KOPT-K1 (cell line): ENCODE measurements around the gene MTCL1.

Experiments used
- H3K27ac ChIP-seq: fragments of 200-600 bp; sonication (generic); 2 replicates; pipeline ENCODE4 v1.5.1; 2016; ENCODE audit warnings: antibody characterized with exemption, mild to moderate bottlenecking, low read depth, low read length; ENCODE audit not compliant: poor library complexity, severe bottlenecking
- H3K36me3 ChIP-seq: fragments of 200-600 bp; sonication (generic); 2 replicates; pipeline ENCODE4 v1.5.1; 2017; ENCODE audit warnings: antibody characterized with exemption, mild to moderate bottlenecking, low read length, moderate library complexity; ENCODE audit not compliant: insufficient read depth
- H3K9me3 ChIP-seq: fragments of 200-600 bp; sonication (generic); 2 replicates; pipeline ENCODE4 v1.5.1; 2017; ENCODE audit warnings: antibody characterized with exemption, low read length, mild to moderate bottlenecking; ENCODE audit not compliant: insufficient read depth, poor library complexity, severe bottlenecking

MTCL1 gene

GRCh38 chr18:8794156-8794933, 89.0 kb downstream of the MTCL1 start:
- no peak overlapping the region for H3K27ac ChIP-seq
- no peaks in the 10 kb centered on the region for H3K9me3 ChIP-seq
- H3K36me3 ChIP-seq, result no peaks in the 10 kb centered on the region

- no peak overlapping the region for H3K27ac ChIP-seq
- no peaks in the 10 kb centered on the region for H3K9me3 ChIP-seq
- no peaks in the 10 kb centered on the region for H3K36me3 ChIP-seq
Measured at GRCh38 chr18:8794934-8795280, 89.6 kb downstream of the MTCL1 start.

- no peaks in the 10 kb centered on the region for H3K9me3 ChIP-seq
- H3K36me3 ChIP-seq, result no peaks in the 10 kb centered on the region
- H3K27ac ChIP-seq, result no peak overlapping the region
Measured at GRCh38 chr18:8795586-8796325, 90.4 kb downstream of the MTCL1 start.

- H3K27ac ChIP-seq, result no peak overlapping the region
- H3K36me3 ChIP-seq, result no peaks in the 10 kb centered on the region
- H3K9me3 ChIP-seq, result no peaks in the 10 kb centered on the region
Measured at GRCh38 chr18:8797206-8797605, 91.8 kb downstream of the MTCL1 start.

GRCh38 chr18:8799001-8799400, 93.6 kb downstream of the MTCL1 start:
- no peaks in the 10 kb centered on the region for H3K9me3 ChIP-seq
- H3K27ac ChIP-seq, result no peak overlapping the region
- H3K36me3 ChIP-seq, result no peaks in the 10 kb centered on the region

GRCh38 chr18:8799596-8800441, 94.5 kb downstream of the MTCL1 start:
- no peaks in the 10 kb centered on the region for H3K36me3 ChIP-seq
- H3K27ac ChIP-seq, result no peak overlapping the region
- no peaks in the 10 kb centered on the region for H3K9me3 ChIP-seq

GRCh38 chr18:8800445-8800844, 95.1 kb downstream of the MTCL1 start:
- Histone ChIP-seq H3K9me3 (no peaks in the 10 kb centered on the region), H3K27ac (no peak overlapping the region), H3K36me3 (no peaks in the 10 kb centered on the region)

- Histone ChIP-seq H3K27ac (no peak overlapping the region), H3K9me3 (no peaks in the 10 kb centered on the region), H3K36me3 (no peaks in the 10 kb centered on the region)
Measured at GRCh38 chr18:8800876-8801262, 95.5 kb downstream of the MTCL1 start.

GRCh38 chr18:8801263-8801901, 96.0 kb downstream of the MTCL1 start:
- no peak overlapping the region for H3K27ac ChIP-seq
- no peaks in the 10 kb centered on the region for H3K36me3 ChIP-seq
- no peaks in the 10 kb centered on the region for H3K9me3 ChIP-seq

- no peak overlapping the region for H3K27ac ChIP-seq
- H3K9me3 ChIP-seq, result no peaks in the 10 kb centered on the region
- no peaks in the 10 kb centered on the region for H3K36me3 ChIP-seq
Measured at GRCh38 chr18:8802017-8802672, 96.8 kb downstream of the MTCL1 start.

GRCh38 chr18:8803063-8803795, 97.9 kb downstream of the MTCL1 start:
- H3K27ac ChIP-seq, result no peak overlapping the region
- H3K36me3 ChIP-seq, result no peaks in the 10 kb centered on the region
- H3K9me3 ChIP-seq, result no peaks in the 10 kb centered on the region

GRCh38 chr18:8803957-8804356, 98.6 kb downstream of the MTCL1 start:
- no peaks in the 10 kb centered on the region for H3K9me3 ChIP-seq
- H3K36me3 ChIP-seq, result no peaks in the 10 kb centered on the region
- H3K27ac ChIP-seq, result no peak overlapping the region

- no peaks in the 10 kb centered on the region for H3K9me3 ChIP-seq
- no peaks in the 10 kb centered on the region for H3K36me3 ChIP-seq
- H3K27ac ChIP-seq, result no peak overlapping the region
Measured at GRCh38 chr18:8805552-8805951, 100.2 kb downstream of the MTCL1 start.
